Glutamatergic neuron (in vitro differentiated cells): ENCODE data around the gene C1orf116. TPM values are rescaled to one million over a fixed set of nuclear protein-coding genes. Genes with fewer than 3 reads are reported as not detected.

ENCODE experiments used
- DNase-seq: peaks from one replicate; pipeline ENCODE4 v3.0.0; 2022
- H3K27ac Mint-ChIP-seq: one replicate; pipeline ENCODE4 v1.8.0; 2020; ENCODE audit warnings: mild to moderate bottlenecking, mixed read lengths, inconsistent platforms; ENCODE audit not compliant: unreplicated experiment
- H3K27me3 Mint-ChIP-seq: one replicate; pipeline ENCODE4 v1.8.0; 2020; ENCODE audit warnings: mild to moderate bottlenecking, moderate library complexity, mixed read lengths, inconsistent platforms; ENCODE audit not compliant: unreplicated experiment
- H3K36me3 Mint-ChIP-seq: one replicate; pipeline ENCODE4 v1.8.0; 2020; ENCODE audit warnings: mild to moderate bottlenecking, mixed read lengths, inconsistent platforms; ENCODE audit not compliant: unreplicated experiment
- H3K4me1 Mint-ChIP-seq: one replicate; pipeline ENCODE4 v1.8.0; 2020; ENCODE audit warnings: mild to moderate bottlenecking, low read depth, mixed read lengths, inconsistent platforms; ENCODE audit not compliant: unreplicated experiment
- H3K4me3 Mint-ChIP-seq: one replicate; pipeline ENCODE4 v1.8.0; 2020; ENCODE audit warnings: mild to moderate bottlenecking, mixed read lengths, inconsistent platforms; ENCODE audit not compliant: unreplicated experiment
- H3K9me3 Mint-ChIP-seq: one replicate; pipeline ENCODE4 v1.8.0; 2020; ENCODE audit warnings: mild to moderate bottlenecking, moderate library complexity, mixed read lengths, inconsistent platforms; ENCODE audit not compliant: unreplicated experiment
- total RNA-seq: library from RNA; stranded (reverse); fragmentation: NEBNext Ultra II Directional; extraction: Animal tissue kit (Norgen Biotek cat#: 25700); gene quantifications from one replicate; pipeline ENCODE4 v1.2.1, GENCODE V29; 2021; ENCODE audit not compliant: unreplicated experiment
- TF ChIP-seq, protein P1 (sequence below): fragments of 200-600 bp; sonication (generic); IDR thresholded peaks from one replicate; pipeline ENCODE4 v1.5.0; 2021; ENCODE audit not compliant: partially characterized antibody, unreplicated experiment

The C1orf116 gene
- total RNA-seq, 1 donor from 2014 or later, result not detected

DNA sequence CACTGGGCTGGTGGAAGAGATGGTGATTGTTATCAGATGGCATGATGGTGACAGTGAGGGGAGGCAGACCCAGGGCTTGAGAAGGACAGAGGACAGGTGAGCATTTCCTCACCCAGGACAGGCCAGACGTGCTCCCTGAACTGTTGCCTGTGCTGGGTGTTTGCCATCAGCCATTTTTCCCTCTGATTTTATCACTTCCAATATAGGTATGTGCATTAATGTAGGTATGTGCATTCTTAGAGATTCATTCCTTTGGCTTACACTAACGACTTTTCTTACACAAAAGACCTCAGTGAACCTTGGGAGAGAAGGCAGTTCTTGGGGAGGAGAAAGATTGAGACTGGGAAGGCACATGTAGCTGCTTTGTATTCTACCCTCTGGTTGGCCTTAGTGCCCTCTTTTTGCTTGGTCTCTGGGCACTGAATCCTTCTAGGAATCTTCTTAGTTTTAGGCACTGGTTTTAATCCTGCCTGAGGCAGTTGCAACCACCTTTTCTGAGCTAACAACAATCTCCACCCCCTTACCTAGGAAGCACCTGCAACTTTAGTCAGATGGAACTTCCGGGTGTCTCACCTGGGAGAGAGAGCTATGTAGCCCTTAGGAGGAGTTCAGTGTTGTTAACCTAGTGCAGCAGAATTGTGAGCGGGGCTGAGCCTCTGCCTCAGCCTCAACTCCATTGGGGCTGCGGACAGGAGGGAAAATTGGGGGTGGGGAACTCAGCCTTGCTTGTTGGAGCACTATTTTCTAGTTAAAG is 30.9 kb downstream of the C1orf116 start:
- Mint-ChIP-seq H3K27me3 (no peaks in the 10 kb centered on the region), H3K4me3 (no peak overlapping the region), H3K4me1 (no peaks in the 10 kb centered on the region), H3K36me3 (no peaks in the 10 kb centered on the region), H3K27ac (no peak overlapping the region), H3K9me3 (peaks cover 2% of the 10 kb centered on the region)
- TF ChIP-seq, protein P1, sequence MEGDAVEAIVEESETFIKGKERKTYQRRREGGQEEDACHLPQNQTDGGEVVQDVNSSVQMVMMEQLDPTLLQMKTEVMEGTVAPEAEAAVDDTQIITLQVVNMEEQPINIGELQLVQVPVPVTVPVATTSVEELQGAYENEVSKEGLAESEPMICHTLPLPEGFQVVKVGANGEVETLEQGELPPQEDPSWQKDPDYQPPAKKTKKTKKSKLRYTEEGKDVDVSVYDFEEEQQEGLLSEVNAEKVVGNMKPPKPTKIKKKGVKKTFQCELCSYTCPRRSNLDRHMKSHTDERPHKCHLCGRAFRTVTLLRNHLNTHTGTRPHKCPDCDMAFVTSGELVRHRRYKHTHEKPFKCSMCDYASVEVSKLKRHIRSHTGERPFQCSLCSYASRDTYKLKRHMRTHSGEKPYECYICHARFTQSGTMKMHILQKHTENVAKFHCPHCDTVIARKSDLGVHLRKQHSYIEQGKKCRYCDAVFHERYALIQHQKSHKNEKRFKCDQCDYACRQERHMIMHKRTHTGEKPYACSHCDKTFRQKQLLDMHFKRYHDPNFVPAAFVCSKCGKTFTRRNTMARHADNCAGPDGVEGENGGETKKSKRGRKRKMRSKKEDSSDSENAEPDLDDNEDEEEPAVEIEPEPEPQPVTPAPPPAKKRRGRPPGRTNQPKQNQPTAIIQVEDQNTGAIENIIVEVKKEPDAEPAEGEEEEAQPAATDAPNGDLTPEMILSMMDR, result no peak
- DNase-seq, result no peak

GRCh38 chr1:207000651-207001291 is 31.8 kb downstream of the C1orf116 start:
- H3K4me3 Mint-ChIP-seq, result no peak overlapping the region
- no peaks in the 10 kb centered on the region for H3K9me3 Mint-ChIP-seq
- H3K4me1 Mint-ChIP-seq, result no peaks in the 10 kb centered on the region
- no peak overlapping the region for H3K27ac Mint-ChIP-seq
- DNase-seq, result no peak
- no peaks in the 10 kb centered on the region for H3K27me3 Mint-ChIP-seq
- TF ChIP-seq, protein P1, result no peak
- no peaks in the 10 kb centered on the region for H3K36me3 Mint-ChIP-seq

- Mint-ChIP-seq H3K36me3 (no peaks in the 10 kb centered on the region), H3K9me3 (no peaks in the 10 kb centered on the region), H3K4me1 (no peaks in the 10 kb centered on the region), H3K27ac (no peak overlapping the region), H3K27me3 (no peaks in the 10 kb centered on the region), H3K4me3 (no peak overlapping the region)
- DNase-seq, result no peak
- TF ChIP-seq, protein P1, result no peak
Observed at GRCh38 chr1:206998816-206999215, 33.7 kb downstream of the C1orf116 start.

- DNase-seq, result no peak
- Mint-ChIP-seq H3K36me3 (no peaks in the 10 kb centered on the region), H3K4me3 (no peak overlapping the region), H3K27ac (no peak overlapping the region), H3K4me1 (no peaks in the 10 kb centered on the region), H3K9me3 (no peaks in the 10 kb centered on the region), H3K27me3 (no peaks in the 10 kb centered on the region)
- TF ChIP-seq, protein P1, result no peak
Observed at GRCh38 chr1:206992790-206993189, 39.8 kb downstream of the C1orf116 start.

- Mint-ChIP-seq H3K27me3 (peaks cover 1% of the 10 kb centered on the region), H3K4me1 (no peaks in the 10 kb centered on the region), H3K9me3 (no peaks in the 10 kb centered on the region), H3K4me3 (no peak overlapping the region), H3K27ac (no peak overlapping the region), H3K36me3 (no peaks in the 10 kb centered on the region)
- TF ChIP-seq, protein P1, result no peak
- no peak for DNase-seq
Observed at GRCh38 chr1:206987873-206988272, 44.7 kb downstream of the C1orf116 start.
